Measurements from ENCODE around the gene FGF8. TPM values are rescaled to one million over a fixed set of nuclear protein-coding genes. Genes with fewer than 3 reads are reported as not detected.
"Not testable (repeated sequence)": the region's sequence is repeated elsewhere in the genome, so short reads cannot be mapped to it uniquely, and the experiment has no call there.

Gene FGF8
- total RNA-seq, 2 experiments from 2014 or later = not detected

DNA sequence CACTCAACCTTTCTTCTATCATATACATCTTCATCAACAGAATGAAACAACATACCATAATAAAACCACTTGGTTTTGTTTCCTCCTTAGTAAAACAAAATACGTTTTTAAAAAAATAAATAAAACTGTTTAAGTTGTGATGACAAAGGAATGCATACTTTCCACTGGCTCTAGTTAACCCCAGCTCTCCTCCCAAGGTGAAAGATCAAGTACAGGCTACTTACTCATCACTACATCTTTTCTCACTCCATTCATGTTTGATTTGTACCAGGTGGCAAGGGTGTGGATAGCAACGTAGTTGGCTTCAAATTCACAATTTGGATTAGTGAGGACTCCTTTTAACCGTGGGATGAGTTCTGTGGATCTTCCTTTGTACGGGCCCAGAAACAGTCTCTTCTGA is 27.6 kb upstream of the FGF8 start:
- ChIA-PET CTCF (interaction anchor here (1.0 to 1.1 kb wide), 3 partner anchors 10 to 22 kb away, joined by 3 to 7 read pairs (median 4); no protein-coding TSS in a partner anchor), POLR2A (no interaction called here)
- H3K27me3 Mint-ChIP-seq = no peaks in the 10 kb centered on the region
- H3K27ac Mint-ChIP-seq = no peak overlapping the region
- DNase-seq = no peak
- H3K4me3 Mint-ChIP-seq = no peak overlapping the region
- H3K36me3 Mint-ChIP-seq (ENCODE audit: low read depth) = peaks cover 56% of the 10 kb centered on the region
- H3K4me1 Mint-ChIP-seq = peaks cover 10% of the 10 kb centered on the region
- no peaks in the 10 kb centered on the region for H3K9me3 Mint-ChIP-seq

DNA sequence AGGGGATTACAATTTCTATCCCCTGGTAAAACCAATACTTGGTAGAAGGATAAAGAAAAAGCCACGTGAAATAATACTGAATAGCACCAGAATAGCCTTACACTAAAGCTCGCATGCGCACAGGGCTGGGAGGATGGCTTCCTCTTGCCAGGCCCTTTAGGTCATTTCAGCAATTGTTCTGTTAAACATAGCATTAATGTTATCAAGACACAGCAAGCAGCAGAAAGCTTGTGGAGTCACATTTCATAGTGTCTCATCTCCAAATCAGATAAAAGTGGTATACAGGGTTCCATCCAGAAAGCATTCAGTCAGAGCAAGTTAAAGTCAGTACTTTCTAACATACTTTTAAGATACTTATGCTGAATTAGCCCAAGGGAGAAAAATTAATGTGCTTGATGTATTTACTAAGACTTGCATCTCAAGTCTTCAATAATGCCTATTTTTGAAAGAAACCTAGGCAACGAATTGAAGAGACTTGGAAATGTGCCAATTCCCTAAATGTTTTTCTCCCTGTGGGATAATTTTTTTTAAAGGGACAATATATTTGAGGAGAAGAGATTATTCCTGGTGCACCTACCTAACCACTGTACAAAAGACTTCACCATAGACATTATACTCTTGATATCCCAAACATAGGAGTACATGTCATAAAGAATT is 21.6 kb upstream of the FGF8 start:
- H3K4me1 Mint-ChIP-seq = peaks cover 5% of the 10 kb centered on the region
- H3K9me3 Mint-ChIP-seq = no peaks in the 10 kb centered on the region
- no peak overlapping the region for H3K4me3 Mint-ChIP-seq
- peaks cover 76% of the 10 kb centered on the region for H3K36me3 Mint-ChIP-seq (ENCODE audit: low read depth)
- ChIA-PET CTCF (no interaction called here), POLR2A (no interaction called here)
- no peak for DNase-seq
- no peaks in the 10 kb centered on the region for H3K27me3 Mint-ChIP-seq
- no peak overlapping the region for H3K27ac Mint-ChIP-seq

GRCh38 chr10:101793526-101793925 is 17.6 kb upstream of the FGF8 start:
- ChIA-PET POLR2A (no interaction called here), CTCF (no interaction called here)
- H3K4me1 Mint-ChIP-seq = no peaks in the 10 kb centered on the region
- H3K27me3 Mint-ChIP-seq = no peaks in the 10 kb centered on the region
- H3K4me3 Mint-ChIP-seq = no peak overlapping the region
- H3K9me3 Mint-ChIP-seq = no peaks in the 10 kb centered on the region
- DNase-seq = no peak
- H3K36me3 Mint-ChIP-seq (ENCODE audit: low read depth) = peaks cover 66% of the 10 kb centered on the region
- H3K27ac Mint-ChIP-seq = no peak overlapping the region

GRCh38 chr10:101789686-101790085 is 13.8 kb upstream of the FGF8 start:
- Mint-ChIP-seq H3K4me1 (peaks cover 7% of the 10 kb centered on the region), H3K36me3 (ENCODE audit: low read depth) (peaks cover 61% of the 10 kb centered on the region), H3K9me3 (no peaks in the 10 kb centered on the region), H3K4me3 (no peak overlapping the region), H3K27ac (no peak overlapping the region), H3K27me3 (no peaks in the 10 kb centered on the region)
- ChIA-PET CTCF (interaction anchor here (1.4 kb wide), 1 partner anchor 9 kb away, joined by 4 read pairs; no protein-coding TSS in a partner anchor), POLR2A (no interaction called here)
- no peak for DNase-seq

GRCh38 chr10:101789231-101789630 is 13.3 kb upstream of the FGF8 start:
- Mint-ChIP-seq H3K36me3 (ENCODE audit: low read depth) (peaks cover 61% of the 10 kb centered on the region), H3K4me1 (peaks cover 12% of the 10 kb centered on the region)
- H3K27me3 Mint-ChIP-seq, H3K27ac Mint-ChIP-seq, H3K4me3 Mint-ChIP-seq, H3K9me3 Mint-ChIP-seq, DNase-seq, POLR2A ChIA-PET: not testable (repeated sequence)
- CTCF ChIA-PET = interaction anchor here (1.4 kb wide), 1 partner anchor 8 kb away, joined by 4 read pairs; no protein-coding TSS in a partner anchor

DNA sequence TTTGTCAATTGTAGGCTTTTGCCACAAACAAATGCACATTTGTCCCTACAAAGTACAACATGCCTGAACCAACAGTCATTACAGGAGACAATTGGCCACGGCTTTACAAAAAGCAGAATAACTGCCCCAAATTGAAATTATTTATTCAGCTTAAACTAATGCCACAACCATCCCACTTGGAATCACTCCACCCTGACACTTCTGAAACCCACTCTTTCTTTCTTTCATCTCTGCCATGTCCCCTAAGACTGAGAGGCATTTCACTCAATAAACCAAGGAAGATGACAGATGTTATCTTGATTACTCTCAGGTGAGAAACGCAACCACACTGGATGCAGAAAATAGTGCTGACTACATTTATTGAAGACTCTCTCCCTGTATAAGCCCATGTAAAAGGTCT is 9.9 kb upstream of the FGF8 start:
- no peak for DNase-seq
- H3K27ac Mint-ChIP-seq = no peak overlapping the region
- peaks cover 43% of the 10 kb centered on the region for H3K4me1 Mint-ChIP-seq
- peaks cover 49% of the 10 kb centered on the region for H3K36me3 Mint-ChIP-seq (ENCODE audit: low read depth)
- H3K4me3 Mint-ChIP-seq = no peak overlapping the region
- no peaks in the 10 kb centered on the region for H3K27me3 Mint-ChIP-seq
- ChIA-PET CTCF (interaction anchor here (0.6 to 1.3 kb wide), 2 partner anchors 9 to 17 kb away, joined by 3 to 7 read pairs; no protein-coding TSS in a partner anchor), POLR2A (no interaction called here)
- no peaks in the 10 kb centered on the region for H3K9me3 Mint-ChIP-seq

DNA sequence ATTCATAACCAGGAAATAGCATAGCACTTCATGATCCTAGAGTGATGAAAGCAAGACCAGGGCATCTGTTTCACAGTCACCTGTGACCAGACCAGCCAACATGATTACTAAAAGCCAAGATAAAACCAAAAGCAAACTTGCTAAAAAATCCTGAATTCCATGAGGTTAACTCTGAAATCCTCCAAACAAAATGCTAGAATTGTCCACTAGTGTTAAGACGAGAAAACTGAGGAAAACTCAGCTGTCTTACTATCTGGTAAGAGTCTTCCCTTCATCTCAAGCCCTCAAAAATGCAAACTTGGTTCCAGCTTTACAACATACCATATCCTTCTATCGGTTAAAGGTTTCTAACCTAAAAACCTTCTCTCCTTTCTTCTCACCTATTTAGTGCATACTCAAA is 8.6 kb upstream of the FGF8 start:
- Mint-ChIP-seq H3K27me3 (no peaks in the 10 kb centered on the region), H3K36me3 (ENCODE audit: low read depth) (peaks cover 44% of the 10 kb centered on the region), H3K4me1 (peaks cover 50% of the 10 kb centered on the region), H3K9me3 (no peaks in the 10 kb centered on the region), H3K27ac (peak overlapping the region; percentile 97), H3K4me3 (peak overlapping the region; percentile 100)
- CTCF ChIA-PET = interaction anchor here (1.1 to 2.8 kb wide), 5 partner anchors 11 to 570 kb away, joined by 3 to 12 read pairs (median 4); partner anchors contain the start of gene FGF8
- DNase-seq = no peak
- POLR2A ChIA-PET = no interaction called here

- Mint-ChIP-seq H3K4me1 (peaks cover 57% of the 10 kb centered on the region), H3K9me3 (no peaks in the 10 kb centered on the region), H3K27ac (peak overlapping the region; percentile 97), H3K4me3 (peak overlapping the region; percentile 100), H3K27me3 (peaks cover 7% of the 10 kb centered on the region), H3K36me3 (ENCODE audit: low read depth) (peaks cover 38% of the 10 kb centered on the region)
- ChIA-PET CTCF (interaction anchor here (0.8 to 4.7 kb wide), 9 partner anchors 10 to 569 kb away, joined by 3 to 30 read pairs (median 3); partner anchors contain the start of gene FGF8), POLR2A (interaction anchor here (0.6 kb wide), 1 partner anchor 406 kb away, joined by 5 read pairs; no protein-coding TSS in a partner anchor)
- no peak for DNase-seq
Measured at GRCh38 chr10:101783736-101784118, 7.8 kb upstream of the FGF8 start.

DNA sequence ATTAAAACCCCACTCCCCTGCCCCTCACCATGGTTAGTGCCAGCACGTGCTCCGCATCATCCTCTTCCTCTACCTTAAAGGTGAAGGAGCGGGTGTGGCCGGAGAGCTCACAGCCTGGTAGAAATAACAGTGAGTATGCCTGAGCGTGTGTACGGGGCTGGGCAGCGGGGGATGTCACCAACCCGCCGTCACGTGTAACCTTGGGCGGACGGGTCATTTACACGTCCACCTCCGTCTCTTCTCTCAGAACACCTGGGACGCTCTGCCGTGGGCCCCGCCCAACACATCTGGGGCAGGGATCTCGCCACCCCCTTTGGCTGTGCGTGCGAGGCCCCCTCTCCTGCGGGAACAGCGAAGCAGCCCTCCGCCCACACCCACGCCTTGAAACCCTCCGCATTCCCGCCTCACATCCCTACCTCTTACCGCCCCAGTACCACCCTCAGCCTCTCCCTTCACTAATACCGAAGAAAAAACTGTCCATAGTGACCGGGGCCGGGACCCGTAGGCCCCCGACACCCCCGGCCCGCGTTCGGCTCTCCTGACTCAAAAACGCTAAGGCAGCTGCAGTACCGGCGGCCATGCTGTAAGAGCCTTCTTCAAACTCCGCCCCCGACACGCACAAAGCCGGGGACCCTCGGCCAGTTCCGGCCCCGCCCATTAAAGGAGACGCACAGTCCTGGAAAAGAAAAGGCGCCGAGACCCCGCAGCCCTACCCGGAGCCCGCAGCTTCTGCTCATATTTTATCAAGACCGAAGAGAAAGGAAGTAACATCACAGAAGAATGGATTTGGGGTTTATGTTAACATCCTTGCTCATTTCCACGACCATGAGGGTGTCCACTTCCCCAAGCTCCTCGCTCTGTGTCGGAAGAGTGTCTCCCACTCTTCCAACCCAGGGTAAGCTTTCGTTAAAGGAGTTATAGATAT is 7.2 kb upstream of the FGF8 start, which contains the start of gene NPM3:
TSS of gene NPM3 (minus strand) at position 636 of the 925 bp plus-strand sequence. CDS start at position 580, 56 bp downstream.
- Mint-ChIP-seq H3K4me1 (peaks cover 59% of the 10 kb centered on the region), H3K27ac (peak within 1 kb of the TSS; percentile 97), H3K4me3 (peak within 1 kb of the TSS; percentile 100), H3K36me3 (ENCODE audit: low read depth) (peaks cover 38% of the 10 kb centered on the region), H3K27me3 (peaks cover 12% of the 10 kb centered on the region), H3K9me3 (no peaks in the 10 kb centered on the region)
- ChIA-PET POLR2A (interaction anchor here (0.6 kb wide), 1 partner anchor 407 kb away, joined by 5 read pairs; no protein-coding TSS in a partner anchor), CTCF (interaction anchor here (0.8 to 4.7 kb wide), 11 partner anchors 9 to 290 kb away, joined by 3 to 30 read pairs (median 3); partner anchors contain the start of genes FGF8 and OGA)
- DNase-seq = peak; percentile 89

DNA sequence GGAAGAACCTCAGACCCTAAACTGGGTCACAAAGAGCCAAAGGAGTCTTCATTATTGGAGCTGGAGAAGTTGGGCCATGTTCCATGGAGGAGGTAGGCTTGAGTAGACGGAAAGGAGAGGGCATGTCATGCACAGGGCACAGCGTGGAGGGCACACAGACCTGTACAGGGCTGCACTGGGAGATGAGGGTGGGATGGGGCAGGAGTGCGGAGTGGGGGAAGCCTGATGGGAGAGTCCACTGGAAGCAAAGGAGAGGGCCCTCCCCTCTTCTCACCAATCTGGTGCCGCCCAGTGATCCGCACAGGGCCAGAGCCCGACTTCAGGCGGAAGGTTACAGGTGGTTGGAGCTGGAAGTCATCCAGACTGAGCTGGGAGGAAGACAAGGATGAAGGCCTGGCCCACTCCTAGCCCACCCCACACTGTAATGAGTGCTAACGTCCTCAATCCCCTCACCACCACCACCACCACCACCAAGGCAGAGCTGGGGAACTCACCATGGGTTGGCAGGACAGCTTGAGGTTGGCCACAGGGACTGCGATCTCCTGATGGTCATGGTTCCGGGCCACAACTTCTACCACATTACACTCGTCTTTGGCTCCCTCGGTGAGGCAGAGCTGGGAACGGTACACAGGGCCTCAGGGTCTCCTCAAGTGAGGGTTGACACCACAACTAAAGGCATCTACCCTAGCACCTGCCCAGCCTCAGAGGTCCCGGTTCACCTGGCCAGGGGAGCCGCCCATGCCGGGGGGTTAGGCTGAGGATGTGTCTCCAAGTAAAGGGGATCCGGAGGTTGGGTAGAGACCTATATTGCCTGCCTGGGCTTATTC is 6.3 kb upstream of the FGF8 start:
- DNase-seq = no peak
- ChIA-PET CTCF (interaction anchor here (0.5 to 4.7 kb wide), 10 partner anchors 8 to 930 kb away, joined by 3 to 30 read pairs (median 4); partner anchors contain the start of genes FGF8 and OGA), POLR2A (interaction anchor here (1.6 kb wide), 1 partner anchor 194 kb away, joined by 4 read pairs; the partner anchor contains the start of genes DPCD and POLL)
- Mint-ChIP-seq H3K4me1 (peaks cover 60% of the 10 kb centered on the region), H3K4me3 (peak overlapping the region; percentile 100), H3K27ac (peak overlapping the region; percentile 97), H3K36me3 (ENCODE audit: low read depth) (peaks cover 34% of the 10 kb centered on the region), H3K27me3 (peaks cover 20% of the 10 kb centered on the region), H3K9me3 (no peaks in the 10 kb centered on the region)

GRCh38 chr10:101781655-101781983 is 5.7 kb upstream of the FGF8 start:
- H3K27me3 Mint-ChIP-seq = peaks cover 26% of the 10 kb centered on the region
- CTCF ChIA-PET = interaction anchor here (0.5 to 4.7 kb wide), 28 partner anchors 8 to 498 kb away, joined by 3 to 30 read pairs (median 4); partner anchors contain the start of gene OGA
- H3K4me3 Mint-ChIP-seq = peak overlapping the region; percentile 100
- peak overlapping the region; percentile 57 for H3K27ac Mint-ChIP-seq
- no peaks in the 10 kb centered on the region for H3K9me3 Mint-ChIP-seq
- H3K36me3 Mint-ChIP-seq (ENCODE audit: low read depth) = peaks cover 32% of the 10 kb centered on the region
- H3K4me1 Mint-ChIP-seq = peaks cover 62% of the 10 kb centered on the region
- no peak for DNase-seq
- POLR2A ChIA-PET = interaction anchor here (1.6 kb wide), 1 partner anchor 194 kb away, joined by 4 read pairs; the partner anchor contains the start of genes DPCD and POLL

Data from activated CD4-positive, alpha-beta T cell treated with anti-CD3 and anti-CD28 coated beads, Interleukin-2, amount 10 ng/mL, durations not matched to agents 7 days and 5 days (primary cell).